Astrocyte (in vitro differentiated cells and primary cell): Measurements from ENCODE around the gene RTBDN. TPM values are rescaled to one million over a fixed set of nuclear protein-coding genes. Genes with fewer than 3 reads are reported as not detected.
"Not testable (repeated sequence)": the region's sequence is repeated elsewhere in the genome, so short reads cannot be mapped to it uniquely, and the experiment has no call there.

Source experiments
- DNase-seq: peaks from one replicate; pipeline ENCODE4 v3.0.0-alpha.2; 2010; ENCODE audit warnings: low read depth
- FAIRE-seq: peaks from 2 replicates; lab custom pipeline; 2011; peaks lifted over from hg19 to GRCh38; lab: Jason Lieb, UNC
- H2AFZ ChIP-seq: 2 replicates; pipeline ENCODE4 v1.6.0; 2012; ENCODE audit warnings: low read depth, low read length, inconsistent platforms
- H3K27ac ChIP-seq: 2 replicates; pipeline ENCODE4 v1.5.1; 2011; ENCODE audit warnings: low read depth, low read length, inconsistent platforms
- H3K27me3 ChIP-seq: 2 replicates; pipeline ENCODE4 v1.6.0; 2011; ENCODE audit warnings: low read length, inconsistent platforms; ENCODE audit not compliant: insufficient read depth
- H3K36me3 ChIP-seq: 2 replicates; pipeline ENCODE4 v1.5.1; 2011; ENCODE audit warnings: low read length, inconsistent platforms; ENCODE audit not compliant: insufficient read depth
- H3K4me1 ChIP-seq: 2 replicates; pipeline ENCODE4 v1.5.1; 2011; ENCODE audit warnings: low read length, inconsistent platforms; ENCODE audit not compliant: insufficient read depth
- H3K4me2 ChIP-seq: 2 replicates; pipeline ENCODE4 v1.6.0; 2012; ENCODE audit warnings: low read length, inconsistent platforms
- H3K4me3 ChIP-seq: 2 replicates; pipeline ENCODE4 v1.5.1; 2011; ENCODE audit warnings: low read depth, mild to moderate bottlenecking, low read length, inconsistent platforms; ENCODE audit not compliant: insufficient read depth
- H3K79me2 ChIP-seq: 2 replicates; pipeline ENCODE4 v1.6.0; 2012; ENCODE audit warnings: mild to moderate bottlenecking, low read length, inconsistent platforms; ENCODE audit not compliant: insufficient read depth
- H3K9ac ChIP-seq: 2 replicates; pipeline ENCODE4 v1.6.0; 2012; ENCODE audit warnings: mild to moderate bottlenecking, low read length, inconsistent platforms
- H3K9me3 ChIP-seq: 2 replicates; pipeline ENCODE4 v1.5.1; 2012; ENCODE audit warnings: low read depth, mild to moderate bottlenecking, low read length, inconsistent platforms; ENCODE audit not compliant: insufficient read depth
- H4K20me1 ChIP-seq: 2 replicates; pipeline ENCODE4 v1.6.0; 2012; ENCODE audit warnings: low read length, inconsistent platforms; ENCODE audit not compliant: insufficient read depth
- H3K27ac Mint-ChIP-seq: one replicate; pipeline ENCODE4 v1.8.0; 2021; ENCODE audit warnings: mild to moderate bottlenecking, mixed read lengths; ENCODE audit not compliant: unreplicated experiment
- H3K27me3 Mint-ChIP-seq: one replicate; pipeline ENCODE4 v1.8.0; 2021; ENCODE audit warnings: low read depth, mixed read lengths; ENCODE audit not compliant: unreplicated experiment
- H3K36me3 Mint-ChIP-seq: one replicate; pipeline ENCODE4 v1.8.0; 2021; ENCODE audit warnings: low read depth, mixed read lengths; ENCODE audit not compliant: unreplicated experiment
- H3K4me1 Mint-ChIP-seq: one replicate; pipeline ENCODE4 v1.8.0; 2021; ENCODE audit warnings: low read depth, mixed read lengths; ENCODE audit not compliant: unreplicated experiment
- H3K4me3 Mint-ChIP-seq: one replicate; pipeline ENCODE4 v1.8.0; 2021; ENCODE audit warnings: mild to moderate bottlenecking, moderate library complexity, mixed read lengths; ENCODE audit not compliant: unreplicated experiment
- H3K9me3 Mint-ChIP-seq: one replicate; pipeline ENCODE4 v1.8.0; 2021; ENCODE audit warnings: mild to moderate bottlenecking, mixed read lengths; ENCODE audit not compliant: unreplicated experiment
- CTCF ChIP-seq: IDR thresholded peaks from 2 replicates; pipeline ENCODE4 v1.5.1; 2011; ENCODE audit warnings: low read depth, mild to moderate bottlenecking, inconsistent platforms, low read length, moderate library complexity; ENCODE audit not compliant: insufficient read depth
- EZH2 ChIP-seq: IDR thresholded peaks from 2 replicates; pipeline ENCODE4 v1.6.1; 2012; ENCODE audit warnings: mild to moderate bottlenecking, low read length, inconsistent platforms; ENCODE audit not compliant: insufficient read depth
- total RNA-seq: library from RNA; stranded (reverse); gene quantifications from 2 replicates; pipeline ENCODE4 v1.2.1, GENCODE V29; 2021

Gene RTBDN
- total RNA-seq, 1 donor from 2014 or later: not detected

DNA sequence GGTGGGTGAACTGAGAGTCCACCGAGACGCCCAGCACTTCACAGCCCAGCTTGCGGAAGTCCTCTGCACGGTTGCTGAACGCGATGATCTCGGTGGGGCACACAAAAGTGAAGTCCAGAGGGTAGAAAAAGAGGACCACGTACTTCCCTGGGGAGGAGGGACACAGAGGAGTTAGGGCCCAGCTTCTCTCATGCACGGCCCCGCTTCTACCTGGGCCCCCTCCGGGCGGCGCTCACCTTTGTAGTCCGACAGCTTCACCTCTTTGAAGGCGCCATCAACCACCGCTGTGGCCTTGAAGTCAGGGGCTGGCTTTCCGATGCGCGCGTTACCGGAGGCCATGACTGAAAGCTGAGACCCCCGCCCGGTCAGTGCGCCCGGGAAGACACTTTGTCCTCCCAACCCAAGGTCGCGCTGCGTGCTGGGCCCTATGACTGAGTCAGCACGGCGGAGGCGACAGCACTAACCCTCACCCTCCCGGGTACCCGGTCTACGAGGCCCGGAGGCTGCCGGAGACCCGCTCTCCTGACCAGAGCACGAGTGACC lies 33.4 kb downstream of the RTBDN start:
- no peak for TF ChIP-seq CTCF
- peak; percentile 37 for TF ChIP-seq EZH2
- Mint-ChIP-seq H3K9me3 (no peaks in the 10 kb centered on the region), H3K4me3 (peak overlapping the region; percentile 88), H3K27me3 (peaks cover 7% of the 10 kb centered on the region), H3K36me3 (peaks cover 2% of the 10 kb centered on the region), H3K4me1 (peaks cover 6% of the 10 kb centered on the region), H3K27ac (peak overlapping the region; percentile 53)
- H3K27me3 ChIP-seq: no peaks in the 10 kb centered on the region
- H2AFZ ChIP-seq: peak overlapping the region; percentile 91
- peak overlapping the region; percentile 85 for H3K9ac ChIP-seq
- FAIRE-seq (no peak), DNase-seq (no peak)
- H3K4me2 ChIP-seq: peak overlapping the region; percentile 95
- peaks cover 24% of the 10 kb centered on the region for H3K4me1 ChIP-seq
- H3K36me3 ChIP-seq: no peaks in the 10 kb centered on the region
- peak overlapping the region; percentile 82 for H3K4me3 ChIP-seq
- no peak overlapping the region for H3K27ac ChIP-seq
- H3K79me2 ChIP-seq: peaks cover 14% of the 10 kb centered on the region
- peaks cover 11% of the 10 kb centered on the region for H4K20me1 ChIP-seq
- H3K9me3 ChIP-seq: no peaks in the 10 kb centered on the region

DNA sequence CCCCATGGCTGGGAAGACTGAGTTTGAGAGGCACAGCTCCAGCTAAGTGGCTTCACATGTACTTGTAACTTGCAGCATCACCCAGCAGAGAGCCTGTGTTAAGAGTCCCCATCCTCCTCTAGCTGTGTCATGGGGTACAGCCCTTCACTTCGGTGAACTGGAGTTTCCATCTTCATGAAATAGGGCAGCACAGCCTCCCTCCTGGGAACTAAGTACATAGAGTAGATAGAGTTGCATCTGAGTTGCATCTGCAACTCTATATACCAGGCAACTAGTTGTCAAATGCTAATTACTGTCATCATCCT lies 34.0 kb downstream of the RTBDN start:
- no peaks in the 10 kb centered on the region for H3K27me3 ChIP-seq
- H3K79me2 ChIP-seq: peaks cover 14% of the 10 kb centered on the region
- Mint-ChIP-seq H3K9me3 (no peaks in the 10 kb centered on the region), H3K27ac (no peak overlapping the region), H3K4me3 (peak overlapping the region; percentile 88), H3K36me3 (peaks cover 2% of the 10 kb centered on the region), H3K4me1 (peaks cover 10% of the 10 kb centered on the region), H3K27me3 (peaks cover 7% of the 10 kb centered on the region)
- H3K4me3 ChIP-seq: peak overlapping the region; percentile 82
- no peak overlapping the region for H3K27ac ChIP-seq
- H4K20me1 ChIP-seq: peaks cover 11% of the 10 kb centered on the region
- FAIRE-seq (no peak), DNase-seq (no peak)
- peak overlapping the region; percentile 95 for H3K4me2 ChIP-seq
- H3K9me3 ChIP-seq: no peaks in the 10 kb centered on the region
- peak overlapping the region; percentile 85 for H3K9ac ChIP-seq
- peaks cover 24% of the 10 kb centered on the region for H3K4me1 ChIP-seq
- TF ChIP-seq CTCF (no peak), EZH2 (no peak)
- H2AFZ ChIP-seq: no peak overlapping the region
- no peaks in the 10 kb centered on the region for H3K36me3 ChIP-seq

- Histone ChIP-seq H3K27me3 (no peaks in the 10 kb centered on the region), H3K4me3 (no peak overlapping the region), H4K20me1 (peaks cover 11% of the 10 kb centered on the region), H3K79me2 (peaks cover 14% of the 10 kb centered on the region), H3K9ac (peak overlapping the region; percentile 85), H3K9me3 (no peaks in the 10 kb centered on the region), H2AFZ (no peak overlapping the region), H3K36me3 (no peaks in the 10 kb centered on the region), H3K4me2 (peak overlapping the region; percentile 95), H3K4me1 (peaks cover 24% of the 10 kb centered on the region), H3K27ac (no peak overlapping the region)
- DNase-seq (no peak), FAIRE-seq (no peak)
- H3K27ac Mint-ChIP-seq: no peak overlapping the region
- peaks cover 10% of the 10 kb centered on the region for H3K4me1 Mint-ChIP-seq
- peaks cover 7% of the 10 kb centered on the region for H3K27me3 Mint-ChIP-seq
- no peaks in the 10 kb centered on the region for H3K9me3 Mint-ChIP-seq
- TF ChIP-seq EZH2 (no peak), CTCF (no peak)
- peaks cover 2% of the 10 kb centered on the region for H3K36me3 Mint-ChIP-seq
- H3K4me3 Mint-ChIP-seq: peak overlapping the region; percentile 88
These were observed 34.5 kb downstream of the RTBDN start for GRCh38 chr19:12799742-12800465.

DNA sequence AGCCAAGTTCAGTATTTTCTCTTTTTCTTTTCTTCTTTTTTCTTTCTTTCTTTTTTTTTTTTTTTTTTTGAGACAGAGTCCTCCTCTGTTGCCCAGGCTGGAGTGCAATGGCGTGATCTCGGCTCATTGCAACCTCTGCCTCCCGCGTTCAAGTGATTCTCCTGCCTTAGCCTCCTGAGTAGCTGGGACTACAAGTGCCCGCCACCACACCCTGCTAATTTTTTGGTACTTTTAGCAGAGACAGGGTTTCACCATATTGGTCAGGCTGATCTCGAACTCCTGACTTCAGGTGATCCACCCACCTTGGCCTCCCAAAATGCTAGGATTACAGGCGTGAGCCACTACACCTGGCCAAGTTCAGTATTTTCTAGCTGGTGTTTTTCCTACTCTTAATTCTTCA lies 36.8 kb downstream of the RTBDN start:
- not testable (repeated sequence) for H3K4me3 ChIP-seq, H3K9me3 Mint-ChIP-seq, H3K4me2 ChIP-seq, H3K9ac ChIP-seq, H3K27ac Mint-ChIP-seq, H3K27ac ChIP-seq, FAIRE-seq, DNase-seq, H3K36me3 ChIP-seq, H3K27me3 ChIP-seq, H3K36me3 Mint-ChIP-seq, H3K9me3 ChIP-seq, H3K4me3 Mint-ChIP-seq, H3K27me3 Mint-ChIP-seq, H2AFZ ChIP-seq
- Histone ChIP-seq H3K4me1 (peaks cover 30% of the 10 kb centered on the region), H3K79me2 (peaks cover 22% of the 10 kb centered on the region), H4K20me1 (peaks cover 18% of the 10 kb centered on the region)
- H3K4me1 Mint-ChIP-seq: peaks cover 13% of the 10 kb centered on the region
